Measurements from ENCODE around the gene PRR7.
"Not testable (repeated sequence)": the region's sequence is repeated elsewhere in the genome, so short reads cannot be mapped to it uniquely, and the experiment has no call there.

Gene PRR7

DNA sequence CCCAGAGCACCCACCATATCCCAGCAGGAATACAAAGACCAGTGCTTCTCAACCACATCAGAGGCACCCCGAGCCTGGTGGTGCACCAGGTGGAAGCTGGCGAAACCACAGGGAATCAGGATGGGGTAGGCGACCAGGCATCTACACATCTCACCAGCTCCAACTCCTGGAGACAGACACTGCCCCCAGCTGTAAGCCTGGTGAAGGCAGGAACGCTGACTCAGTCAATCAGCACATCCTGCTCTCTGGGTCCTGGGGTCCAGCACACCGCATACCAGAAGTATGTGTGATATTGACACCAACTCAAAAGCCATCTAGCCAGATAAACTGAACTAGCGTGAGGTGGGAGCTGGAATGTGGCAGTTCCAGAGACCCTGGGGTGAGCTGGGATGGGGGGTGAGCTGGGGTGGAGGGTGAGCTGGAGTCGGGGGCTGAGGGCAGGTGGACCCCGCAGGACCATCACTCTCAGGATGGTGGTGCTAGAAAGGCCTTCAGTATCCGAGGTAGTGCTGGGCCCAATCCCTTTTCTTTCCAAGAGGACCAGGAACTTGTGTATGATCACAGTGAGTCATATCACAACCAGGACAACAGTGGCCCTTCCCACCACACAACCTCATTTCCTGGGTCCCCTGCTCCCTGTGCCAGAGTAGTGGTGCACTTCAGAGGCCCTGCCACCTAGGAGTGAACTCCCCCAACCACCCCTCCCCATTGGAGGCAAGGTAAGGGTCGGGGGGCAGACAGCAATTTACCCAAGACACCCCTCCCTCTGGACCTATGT, 24.3 kb downstream of the PRR7 start:
- peak; percentile 69 for DNase-seq

DNA sequence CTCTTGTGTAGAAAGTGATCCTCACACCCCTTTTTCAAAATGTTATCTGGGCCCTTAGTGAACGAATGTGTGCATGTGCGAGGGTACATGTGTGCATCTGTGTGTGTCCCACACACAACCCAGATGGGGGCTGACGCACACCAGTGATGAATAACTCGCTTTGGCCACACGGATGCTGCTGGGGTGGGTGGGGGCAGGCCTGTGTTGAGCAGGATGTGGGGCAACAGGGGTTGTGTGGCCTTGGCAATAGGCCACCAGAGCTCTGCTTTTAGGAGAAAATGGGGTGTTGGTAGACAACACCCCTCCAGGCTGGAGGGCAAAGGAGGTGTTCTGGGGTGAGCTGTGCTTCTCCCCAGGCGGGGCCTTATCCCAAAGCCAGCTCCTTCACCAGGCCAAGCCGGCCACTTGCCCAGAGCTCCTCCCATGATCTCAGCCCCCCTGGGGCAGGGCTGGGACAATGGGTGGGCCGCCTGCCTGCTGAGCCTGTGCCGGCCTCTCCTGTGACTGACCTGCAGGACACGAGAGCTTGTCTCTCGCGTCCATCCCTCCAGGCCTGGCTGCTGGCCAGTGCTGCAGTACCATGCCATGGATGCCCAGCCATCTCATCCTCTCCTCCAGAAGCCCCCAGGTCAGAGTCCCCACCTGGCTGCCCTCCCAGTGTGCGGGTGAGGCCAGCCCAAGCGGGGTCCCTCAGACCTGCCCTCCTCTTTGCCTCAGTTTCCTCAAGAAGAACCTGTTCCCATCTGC, 25.2 kb downstream of the PRR7 start:
- peak; percentile 61 for DNase-seq

DNA sequence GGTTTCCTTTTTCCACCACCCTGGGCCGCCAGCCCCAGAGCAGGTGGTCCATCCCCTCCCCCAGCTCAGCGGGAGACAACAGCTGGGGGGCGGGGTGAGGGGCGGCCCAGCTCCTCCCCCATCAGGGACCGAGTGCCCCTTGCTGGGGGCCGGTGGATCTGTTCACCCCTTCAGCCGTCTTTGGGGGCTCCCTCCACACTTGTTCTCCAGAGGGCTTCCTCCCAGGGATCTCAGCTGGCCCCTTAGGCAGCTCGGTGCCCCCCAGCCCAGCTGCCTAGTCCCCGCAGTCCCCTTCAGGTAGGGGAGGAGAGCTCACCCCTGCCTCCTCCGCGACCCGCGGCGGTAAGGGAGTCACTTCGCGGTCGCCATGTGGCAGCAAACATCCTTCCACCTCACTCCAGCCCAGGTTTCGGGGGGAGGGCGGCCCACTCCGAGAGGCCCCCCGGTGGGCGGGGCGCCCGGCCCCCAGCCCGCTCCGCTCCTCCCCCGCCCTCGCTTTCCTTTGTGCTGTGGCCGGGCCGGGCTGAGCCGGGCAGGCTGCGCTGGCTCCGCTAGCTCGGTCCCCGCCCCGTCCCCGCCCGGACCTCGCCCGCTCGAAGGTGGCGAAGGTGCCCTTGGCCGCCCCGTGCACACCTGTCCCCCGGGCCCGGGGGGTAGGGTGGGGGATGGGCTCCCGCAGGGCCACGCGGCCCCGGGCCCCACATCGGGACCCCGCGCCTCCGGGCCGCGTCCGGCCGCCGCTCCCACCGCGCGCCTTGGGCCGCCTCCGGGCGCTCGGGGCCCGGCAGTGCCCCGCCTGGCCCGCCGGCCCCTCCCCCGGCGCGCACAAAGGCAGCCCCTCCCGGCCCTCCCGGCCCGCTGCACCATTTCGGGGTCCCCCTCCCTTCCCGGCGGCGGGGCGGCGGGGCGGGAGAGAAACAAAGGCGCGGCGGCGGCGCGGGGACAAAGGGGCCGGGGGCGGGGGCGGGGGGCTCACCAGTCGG, 26.1 kb downstream of the PRR7 start:
- DNase-seq: peak; percentile 55

DNA sequence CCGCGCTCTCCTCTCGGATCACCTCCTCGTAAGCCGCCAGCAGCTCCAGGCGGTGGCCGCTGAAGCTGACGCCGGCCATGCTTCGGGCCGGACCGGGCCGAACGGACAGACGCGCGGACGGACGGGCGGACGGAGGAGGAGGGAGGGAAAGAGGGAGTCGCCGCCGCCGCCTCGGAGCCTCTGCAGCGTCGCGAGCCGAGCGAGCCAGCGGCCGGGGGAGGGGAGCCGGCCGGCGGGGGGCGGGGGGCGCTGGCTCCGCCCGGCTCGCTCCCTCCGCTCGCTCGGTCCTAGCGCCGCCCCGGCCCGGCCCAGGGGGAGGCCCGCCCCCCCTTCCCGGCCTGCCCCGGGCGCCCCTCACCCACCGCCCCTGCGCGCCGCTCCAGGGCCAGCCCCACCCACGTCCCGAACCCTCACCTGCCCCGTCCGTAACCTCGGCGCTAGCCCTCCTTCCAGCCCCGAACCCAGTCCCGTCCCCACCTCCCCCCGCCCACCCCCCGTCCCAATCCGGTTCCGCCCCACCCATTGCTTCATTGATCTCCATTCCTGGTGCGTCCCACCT, 26.9 kb downstream of the PRR7 start, which contains the start of gene DBN1:
Gene DBN1 (minus strand): TSS at position 192 of the 559 bp plus-strand sequence. CDS start 113 bp downstream, at position 79.
- DNase-seq: peak; percentile 68

DNA sequence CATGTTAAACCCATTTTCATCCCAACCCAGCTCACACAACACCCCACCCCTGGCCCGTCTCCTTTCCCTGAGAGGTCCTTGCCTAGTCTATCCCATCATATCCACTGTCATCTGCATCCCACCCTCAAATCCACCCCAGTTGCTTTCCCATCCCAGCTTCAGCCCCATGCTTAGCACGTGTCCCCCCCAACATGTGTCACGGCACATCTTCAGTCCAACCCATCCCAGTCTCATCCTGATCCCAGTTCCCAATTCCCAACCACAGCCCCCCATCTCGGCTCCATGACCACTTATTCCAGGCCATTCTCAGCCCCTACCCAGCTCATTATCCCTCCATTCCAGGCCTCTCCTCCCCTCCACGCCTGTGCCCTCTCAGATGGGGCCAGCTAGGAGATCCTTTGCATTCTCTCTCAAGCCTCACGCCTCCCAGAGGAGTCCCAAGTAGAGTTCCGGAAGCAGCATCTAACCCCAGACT, 27.4 kb downstream of the PRR7 start:
- DNase-seq: peak; percentile 44

DNA sequence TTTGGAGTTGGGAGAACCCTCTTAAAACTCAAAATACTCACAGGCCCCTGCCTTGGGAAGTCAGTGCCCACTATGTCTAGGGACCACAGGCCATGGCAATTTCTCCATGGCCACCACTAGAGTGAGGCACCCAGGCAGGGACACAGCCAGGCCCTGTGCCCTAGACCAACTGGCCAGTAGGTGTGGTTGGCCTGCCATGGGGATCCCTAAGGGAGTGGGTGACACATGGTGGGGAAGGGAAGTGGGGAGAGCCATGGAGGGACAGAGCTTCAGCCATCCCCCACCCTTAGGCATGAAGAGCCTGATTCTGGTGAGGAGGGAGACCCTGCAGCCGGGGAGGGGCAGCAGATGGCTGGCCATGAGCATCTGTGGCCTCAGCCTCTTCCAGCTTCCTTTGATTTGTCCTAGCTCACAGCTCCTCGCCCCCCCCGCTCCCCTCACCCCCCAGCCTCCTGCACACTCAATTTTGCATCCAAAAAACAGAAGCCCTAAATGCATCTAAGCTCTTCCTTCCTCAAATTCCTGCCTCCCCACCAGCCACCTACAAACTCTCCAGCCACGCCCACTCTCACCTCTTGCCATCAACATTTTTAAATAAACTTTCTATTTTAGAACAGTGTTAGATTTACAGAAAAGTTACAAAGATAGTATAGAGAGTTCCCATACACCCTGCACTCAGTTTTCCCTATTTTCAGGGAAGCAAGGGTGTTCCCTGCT, 28.4 kb downstream of the PRR7 start:
- DNase-seq: peak; percentile 42

DNA sequence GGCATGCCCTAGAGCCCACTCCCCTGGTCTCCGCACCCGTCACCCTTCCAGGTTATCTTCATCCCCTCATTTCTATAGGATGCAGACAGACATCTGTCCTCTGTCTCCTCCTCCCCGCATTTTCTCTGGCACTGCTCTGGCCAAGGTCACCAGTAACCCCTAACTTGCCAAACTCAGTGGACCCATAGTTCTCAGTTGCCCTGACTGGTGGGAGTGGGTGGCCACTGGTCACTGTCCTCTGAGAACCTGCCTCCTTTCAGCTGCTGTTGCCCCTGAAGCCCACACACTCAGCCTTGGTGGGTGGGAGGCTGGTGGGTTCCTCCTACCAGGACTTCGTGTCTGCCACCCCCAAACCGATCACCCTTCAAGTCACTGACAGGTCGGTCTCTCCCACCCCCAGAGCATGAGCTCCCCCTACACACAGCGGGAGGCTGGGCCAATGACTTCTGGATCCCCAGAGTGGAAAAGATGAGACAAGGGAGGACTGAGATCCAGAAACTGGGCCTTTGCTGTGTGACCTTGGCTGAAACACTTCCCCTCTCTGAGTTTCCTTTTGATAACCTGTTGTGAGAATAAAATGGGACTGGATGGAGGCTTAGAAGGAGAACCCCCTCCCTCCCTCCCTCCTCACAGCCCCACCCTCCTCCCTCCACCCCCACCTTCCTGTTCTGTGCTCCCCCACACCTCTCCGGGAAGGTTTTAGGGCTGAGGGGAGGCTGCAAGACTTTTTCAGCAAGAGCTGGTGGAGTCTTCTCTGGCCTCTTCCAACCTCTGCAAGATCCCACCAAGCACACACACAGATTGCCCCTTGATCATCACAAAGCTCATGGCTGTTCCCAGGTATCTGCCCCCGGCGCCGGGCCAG, 29.2 kb downstream of the PRR7 start:
- no peak for DNase-seq

DNA sequence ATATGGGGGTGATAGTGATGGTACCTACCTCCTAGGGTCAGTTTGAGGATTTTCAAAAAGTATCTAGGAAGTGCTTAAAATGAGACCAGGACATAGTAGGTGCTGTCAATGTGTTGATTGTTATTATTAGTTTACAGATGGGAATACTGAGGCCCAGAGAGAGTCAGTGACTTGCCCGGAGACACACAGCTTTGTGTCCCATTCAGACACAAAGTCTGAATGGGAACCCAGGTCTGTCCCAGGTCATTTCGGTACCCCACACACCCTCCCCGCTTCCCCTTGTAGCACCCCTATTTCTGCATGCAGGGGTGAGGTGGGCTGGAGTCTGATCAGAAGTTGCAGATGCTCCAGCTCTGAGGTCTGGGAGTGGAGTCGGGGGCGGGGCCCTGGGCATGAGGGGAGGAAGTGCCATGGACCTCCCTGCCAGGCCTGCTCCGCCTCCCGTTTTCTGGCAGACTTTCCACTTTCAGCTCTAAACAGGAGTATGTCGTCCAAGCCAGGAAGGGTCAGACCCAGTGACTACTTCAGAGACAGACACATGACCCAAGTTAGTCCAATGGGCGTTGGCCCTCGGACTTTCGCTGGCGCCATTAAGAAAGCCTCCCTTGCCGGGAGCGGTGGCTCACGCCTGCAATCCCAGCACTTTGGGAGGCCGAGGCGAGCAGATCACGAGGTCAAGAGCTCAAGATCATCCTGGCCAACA, 30.1 kb downstream of the PRR7 start:
- DNase-seq: peak; percentile 77

DNA sequence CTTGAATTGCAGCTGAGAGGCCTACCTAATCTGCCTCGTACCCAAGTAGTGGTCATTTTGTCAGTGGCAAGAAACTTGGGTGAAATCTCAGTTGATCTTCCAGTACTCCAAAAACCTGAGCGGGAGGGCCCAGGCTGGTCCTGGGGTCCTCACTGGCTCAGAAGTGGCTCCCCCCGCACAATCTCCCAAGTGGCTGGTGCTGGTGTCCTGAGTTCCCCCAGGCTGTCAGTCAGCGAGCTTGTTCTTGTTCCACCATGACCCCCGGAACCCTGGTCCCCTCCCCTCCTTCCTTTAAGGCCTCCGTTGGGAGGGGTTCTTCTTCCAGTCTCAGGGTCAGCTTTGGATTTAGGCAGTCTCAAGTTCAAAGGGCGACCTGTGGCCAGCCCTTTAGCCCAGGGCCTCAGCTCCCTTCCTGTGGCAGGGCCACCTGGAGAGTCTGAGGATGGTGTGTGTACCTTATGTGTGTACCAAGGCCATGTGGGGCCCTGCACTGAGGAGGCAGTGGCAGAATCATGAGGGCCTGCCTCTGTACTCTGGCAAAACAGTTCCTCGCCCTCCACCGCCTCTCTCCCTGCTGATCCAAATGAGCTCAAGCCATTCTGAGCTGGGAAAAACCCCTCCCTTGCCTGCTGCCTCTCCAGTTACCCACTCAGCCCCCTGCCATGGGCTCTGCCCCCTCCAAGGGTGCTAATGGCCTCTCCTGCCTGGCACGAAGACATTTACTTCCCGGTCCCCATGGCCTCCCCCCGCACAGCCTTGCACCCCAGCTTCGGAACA, 31.3 kb downstream of the PRR7 start:
- DNase-seq: peak; percentile 46

DNA sequence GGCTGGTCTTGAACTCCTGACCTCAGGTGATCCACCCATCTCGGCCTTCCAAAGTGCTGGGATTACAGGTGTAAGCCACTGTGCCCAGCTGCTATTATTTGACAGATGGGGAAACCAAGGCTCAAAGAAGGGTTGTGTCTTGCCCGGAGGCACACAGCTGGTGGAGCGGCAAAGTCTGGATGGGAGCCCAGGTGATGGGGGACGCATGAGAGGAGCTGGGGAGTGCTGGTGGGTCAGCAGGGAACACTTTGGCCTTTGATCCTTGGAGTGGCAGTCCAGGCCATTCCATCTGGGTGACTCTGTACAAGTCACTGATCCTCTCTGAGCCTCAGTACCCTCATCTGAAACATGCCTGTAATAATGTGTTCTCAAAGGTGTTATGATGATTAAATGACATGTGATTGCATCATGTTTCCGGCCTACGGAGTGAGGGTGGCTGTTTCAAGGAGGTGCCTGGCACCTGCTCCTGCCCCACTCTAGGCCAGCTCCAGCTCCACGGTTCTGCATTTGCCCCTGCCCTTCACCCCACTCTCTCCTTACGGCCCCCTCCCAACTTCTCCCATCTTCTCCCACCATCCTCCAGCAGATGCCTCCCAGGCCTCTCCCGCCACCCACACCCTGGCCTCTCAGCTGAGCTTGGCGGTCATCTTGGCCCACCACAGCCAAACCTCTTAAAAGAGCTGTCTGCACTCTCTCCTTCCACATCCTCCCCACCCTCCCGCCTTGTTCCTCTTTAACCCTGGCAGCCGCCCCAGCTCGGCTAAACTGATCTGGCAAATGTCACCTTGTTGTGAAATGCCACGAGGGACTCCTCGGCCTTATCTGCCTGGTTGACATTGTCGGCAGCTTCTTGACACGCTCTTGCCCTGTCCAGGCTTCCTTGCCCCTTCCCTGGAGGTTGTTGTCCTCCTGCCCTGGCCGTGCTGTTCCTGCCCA, 32.4 kb downstream of the PRR7 start:
- DNase-seq: peak; percentile 60

DNA sequence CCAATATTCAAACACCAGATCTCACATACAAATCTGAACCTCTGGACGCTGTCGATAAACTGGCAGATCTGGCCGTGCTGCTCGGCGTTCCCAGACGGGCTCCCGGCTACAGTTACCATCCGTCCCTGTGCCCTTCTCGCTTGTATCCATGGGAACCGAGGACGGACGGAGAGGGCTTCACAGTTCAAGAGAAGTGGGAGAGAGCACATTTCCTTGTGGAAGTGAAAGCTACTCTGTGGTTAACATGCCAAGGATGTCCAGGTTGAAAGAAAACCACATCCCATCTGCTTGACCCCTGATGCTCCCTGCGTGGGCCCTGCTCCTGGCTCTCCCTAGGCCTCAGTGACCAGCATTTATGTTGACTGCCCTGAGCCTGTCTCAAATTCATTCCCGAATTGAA, 33.2 kb downstream of the PRR7 start:
- peak; percentile 51 for DNase-seq

DNA sequence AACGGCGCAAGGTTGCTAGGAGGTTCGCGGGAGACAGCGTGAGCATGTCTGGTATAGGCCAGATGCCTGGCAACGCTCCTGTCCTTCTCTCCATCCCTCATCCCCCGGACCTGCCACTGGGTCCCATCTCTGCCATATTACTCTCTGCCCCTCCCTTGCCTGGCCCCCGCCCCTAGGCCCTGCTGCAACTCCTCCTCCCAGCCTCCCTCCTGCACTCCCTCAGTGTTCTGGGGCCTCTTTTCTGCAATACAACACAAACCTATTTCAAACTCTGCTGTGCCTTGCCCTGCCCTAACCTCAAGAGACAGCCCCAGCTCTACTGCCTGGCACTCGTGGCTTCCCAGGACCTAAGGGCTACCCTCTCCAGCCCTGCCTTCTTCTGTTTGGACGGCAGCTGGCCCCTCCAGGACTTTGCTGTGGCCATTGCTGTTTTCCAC, 35.8 kb downstream of the PRR7 start:
- no peak for DNase-seq

DNA sequence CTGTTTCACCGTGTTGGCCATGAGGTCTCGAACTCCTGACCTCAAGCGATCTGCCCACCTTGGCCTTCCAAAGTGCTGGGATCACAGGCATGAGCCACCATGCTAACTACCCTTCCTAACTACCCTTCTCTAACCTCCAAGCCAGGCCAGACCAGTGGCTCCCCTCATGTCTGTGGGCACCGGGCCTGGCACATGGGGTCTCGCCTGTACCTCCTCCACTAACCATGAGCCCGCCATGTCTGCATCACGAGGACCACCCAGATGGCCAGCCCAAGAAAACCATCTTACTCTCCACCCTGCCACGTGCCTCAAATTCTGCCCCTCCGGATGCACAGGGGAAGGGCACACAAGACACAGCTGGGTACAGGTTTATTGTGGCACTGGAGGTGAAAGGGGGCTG, 36.4 kb downstream of the PRR7 start:
- no peak for DNase-seq

DNA sequence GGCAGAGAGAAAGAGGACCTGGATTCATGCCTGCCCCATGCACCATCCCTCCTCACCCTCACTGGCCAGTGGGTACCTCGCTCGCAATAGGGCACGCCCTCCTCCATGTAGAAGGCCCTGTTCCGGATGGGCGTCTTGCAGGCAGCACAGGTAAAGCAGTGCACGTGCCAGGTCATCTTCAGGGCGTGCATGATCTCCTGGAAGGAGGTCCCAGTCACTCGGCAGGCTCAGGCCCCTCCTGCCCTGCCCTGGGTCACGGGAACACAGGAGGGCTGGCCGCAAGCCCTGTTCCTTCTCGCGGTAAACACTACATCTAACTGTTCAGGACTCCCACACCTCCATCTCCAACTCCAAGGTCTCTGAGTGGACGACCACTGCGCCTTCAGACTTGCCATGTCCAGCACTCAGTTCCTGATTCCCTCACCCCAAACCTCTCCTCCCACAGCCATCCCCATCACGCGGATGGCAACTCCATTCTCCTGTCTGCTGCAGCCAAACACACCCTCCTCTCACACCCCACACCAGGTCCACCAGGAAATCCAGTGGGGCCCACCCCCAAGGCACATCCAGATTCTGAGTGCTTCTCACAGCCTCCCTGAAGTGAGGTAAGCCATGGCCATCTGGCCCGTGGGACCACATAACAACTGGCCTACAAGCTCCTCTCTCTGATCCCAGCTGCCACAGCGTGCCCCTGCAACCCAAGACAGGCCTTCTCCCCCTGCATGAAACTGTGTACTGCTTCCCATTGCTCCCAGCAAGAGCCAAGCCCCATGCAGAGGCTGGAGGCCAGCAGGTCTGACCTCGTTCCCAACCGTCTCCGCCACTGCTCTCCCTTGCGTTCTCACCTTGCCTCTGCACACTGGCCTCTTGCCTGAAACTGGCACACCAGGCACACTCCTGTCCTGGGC, 37.6 kb downstream of the PRR7 start:
- DNase-seq: no peak

DNA sequence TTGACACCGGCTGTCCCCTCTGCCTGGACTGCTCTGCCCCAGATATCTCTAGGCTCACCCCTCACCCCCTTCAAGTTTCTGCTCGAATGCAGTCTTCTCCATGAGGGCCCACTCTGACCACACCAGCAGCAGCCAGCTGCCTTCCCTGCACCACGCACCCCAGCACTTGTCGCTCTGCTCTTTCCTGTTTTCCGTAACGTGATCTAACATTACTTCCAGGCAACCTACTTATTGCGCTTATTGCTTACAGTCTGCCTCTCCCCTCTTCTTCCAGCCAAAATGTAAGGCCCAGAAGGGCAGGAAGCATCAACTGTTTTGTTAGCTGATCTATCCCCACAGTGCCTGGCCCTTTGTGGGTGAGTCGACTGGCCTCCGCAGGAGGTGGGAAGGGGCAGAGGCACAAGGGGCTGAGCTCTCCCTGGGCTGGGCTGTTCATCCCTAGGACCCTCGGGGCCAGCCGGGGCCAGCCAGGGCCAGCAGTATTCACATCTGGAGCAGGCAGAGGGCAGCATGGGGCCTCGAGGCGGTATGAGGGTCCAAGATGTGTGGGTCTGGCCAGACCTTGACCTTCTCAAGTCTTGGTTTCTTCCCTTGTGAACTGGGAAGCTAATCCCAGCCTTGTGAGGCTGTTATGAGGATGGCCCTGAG, 38.4 kb downstream of the PRR7 start:
- no peak for DNase-seq

DNA sequence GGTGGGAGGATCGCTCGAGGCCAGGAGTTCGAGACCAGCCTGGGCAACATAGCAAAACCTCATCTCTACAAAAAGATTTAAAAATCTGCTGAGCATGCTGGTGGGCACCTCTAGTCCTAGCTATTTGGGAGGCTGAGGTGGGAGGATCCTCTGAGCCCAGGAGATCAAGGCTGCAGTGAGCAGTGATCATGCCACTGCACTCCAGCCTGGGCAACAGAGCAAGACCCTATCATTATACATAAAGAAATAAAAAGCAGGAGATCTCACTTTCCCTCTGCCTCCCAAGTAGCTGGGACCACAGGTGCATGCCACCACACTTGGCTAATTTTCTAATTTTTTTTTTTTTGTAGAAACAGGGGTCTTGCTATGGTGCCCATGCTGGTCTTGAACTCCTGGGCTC, 39.1 kb downstream of the PRR7 start:
- not testable (repeated sequence) for DNase-seq
